Measurements from ENCODE around the gene NUP50. TPM values are rescaled to one million over a fixed set of nuclear protein-coding genes. Genes with fewer than 3 reads are reported as not detected.

The NUP50 gene
- total RNA-seq, 2 experiments from 2014 or later = 123 to 133 TPM

DNA sequence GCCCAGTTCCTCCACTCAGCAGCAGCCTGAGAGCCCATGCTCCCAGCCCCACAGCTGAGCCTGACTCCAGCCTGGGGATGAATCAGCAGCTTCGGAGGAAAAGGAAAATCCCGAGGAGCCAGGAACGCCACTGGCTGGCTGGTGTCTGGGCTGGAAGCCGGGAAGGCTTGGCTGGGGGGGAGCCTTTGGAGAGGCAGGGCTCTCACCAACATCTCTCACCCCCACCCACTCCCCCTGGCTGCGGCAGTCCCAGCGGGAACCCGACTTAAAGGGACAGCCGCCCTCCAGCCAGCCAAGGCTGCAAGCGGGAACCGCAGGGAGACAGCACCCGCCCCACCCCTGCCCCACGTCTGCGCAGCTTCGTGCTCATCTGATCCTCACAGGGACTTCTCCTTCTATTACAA, 48.6 kb downstream of the NUP50 start:
- ChIA-PET CTCF (interaction anchor here (1.2 kb wide), 1 partner anchor 20 kb away, joined by 3 read pairs; no protein-coding TSS in a partner anchor), POLR2A (no interaction called here)
- TF ChIP-seq, protein P1, sequence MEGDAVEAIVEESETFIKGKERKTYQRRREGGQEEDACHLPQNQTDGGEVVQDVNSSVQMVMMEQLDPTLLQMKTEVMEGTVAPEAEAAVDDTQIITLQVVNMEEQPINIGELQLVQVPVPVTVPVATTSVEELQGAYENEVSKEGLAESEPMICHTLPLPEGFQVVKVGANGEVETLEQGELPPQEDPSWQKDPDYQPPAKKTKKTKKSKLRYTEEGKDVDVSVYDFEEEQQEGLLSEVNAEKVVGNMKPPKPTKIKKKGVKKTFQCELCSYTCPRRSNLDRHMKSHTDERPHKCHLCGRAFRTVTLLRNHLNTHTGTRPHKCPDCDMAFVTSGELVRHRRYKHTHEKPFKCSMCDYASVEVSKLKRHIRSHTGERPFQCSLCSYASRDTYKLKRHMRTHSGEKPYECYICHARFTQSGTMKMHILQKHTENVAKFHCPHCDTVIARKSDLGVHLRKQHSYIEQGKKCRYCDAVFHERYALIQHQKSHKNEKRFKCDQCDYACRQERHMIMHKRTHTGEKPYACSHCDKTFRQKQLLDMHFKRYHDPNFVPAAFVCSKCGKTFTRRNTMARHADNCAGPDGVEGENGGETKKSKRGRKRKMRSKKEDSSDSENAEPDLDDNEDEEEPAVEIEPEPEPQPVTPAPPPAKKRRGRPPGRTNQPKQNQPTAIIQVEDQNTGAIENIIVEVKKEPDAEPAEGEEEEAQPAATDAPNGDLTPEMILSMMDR (IDR thresholded peaks at IDR 0.05) = no peak
- no peak for ATAC-seq
- H3K4me3 Mint-ChIP-seq = no peak overlapping the region
- peaks cover 5% of the 10 kb centered on the region for H3K4me1 Mint-ChIP-seq (ENCODE audit: low read depth)
- H3K27ac Mint-ChIP-seq = no peak overlapping the region
- H3K36me3 Mint-ChIP-seq (ENCODE audit: low read depth) = peaks cover 2% of the 10 kb centered on the region
- H3K9me3 Mint-ChIP-seq = no peaks in the 10 kb centered on the region
- DNase-seq = no peak
- intact Hi-C loops (cut with micrococcal nuclease) = no loop called here
- H3K27me3 Mint-ChIP-seq = no peaks in the 10 kb centered on the region

DNA sequence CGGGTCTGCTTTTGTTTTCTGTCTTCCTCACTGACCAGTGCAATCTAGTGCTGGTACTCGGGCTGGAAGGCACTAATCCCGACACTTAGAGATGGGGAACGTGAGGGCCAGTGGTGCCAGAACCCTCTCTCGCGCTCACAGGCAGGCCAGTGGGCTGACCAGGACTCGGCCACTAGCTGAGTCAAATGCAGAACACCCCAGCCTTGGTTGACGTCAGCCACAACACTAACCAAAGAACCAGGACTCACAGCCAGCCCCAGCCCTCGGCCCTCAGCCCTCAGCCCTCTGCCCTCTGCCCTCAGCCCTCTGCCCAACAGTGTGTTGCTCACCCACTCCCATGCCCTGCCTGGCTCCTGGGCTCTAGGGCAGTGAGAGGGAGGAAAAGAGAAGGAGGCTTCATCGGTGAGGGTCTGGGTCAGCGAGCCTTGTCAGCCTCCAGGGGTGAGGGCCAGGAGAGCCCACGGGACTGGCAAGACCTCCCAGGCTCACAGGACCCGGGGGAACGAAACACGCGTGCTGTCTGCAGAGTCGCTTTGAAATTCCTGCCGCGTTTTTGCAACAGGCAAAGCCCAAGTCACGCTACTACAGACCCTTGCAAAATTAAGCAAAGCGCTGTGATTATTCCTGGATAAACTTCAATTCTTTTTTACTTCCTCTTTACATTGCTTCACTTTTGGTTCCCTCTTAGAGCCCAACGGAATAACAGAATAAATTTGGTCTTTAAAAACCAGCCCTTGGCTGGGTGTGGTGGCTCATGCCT, 49.4 kb downstream of the NUP50 start:
- DNase-seq (no peak), ATAC-seq (no peak)
- ChIA-PET CTCF (interaction anchor here (1.2 kb wide), 1 partner anchor 21 kb away, joined by 3 read pairs; no protein-coding TSS in a partner anchor), POLR2A (no interaction called here)
- H3K27ac Mint-ChIP-seq = no peak overlapping the region
- H3K4me3 Mint-ChIP-seq = no peak overlapping the region
- H3K27me3 Mint-ChIP-seq = no peaks in the 10 kb centered on the region
- no peaks in the 10 kb centered on the region for H3K9me3 Mint-ChIP-seq
- H3K36me3 Mint-ChIP-seq (ENCODE audit: low read depth) = peaks cover 2% of the 10 kb centered on the region
- intact Hi-C loops (cut with micrococcal nuclease) = no loop called here
- peaks cover 5% of the 10 kb centered on the region for H3K4me1 Mint-ChIP-seq (ENCODE audit: low read depth)
- TF ChIP-seq, protein P1 (IDR thresholded peaks at IDR 0.05) = no peak

DNA sequence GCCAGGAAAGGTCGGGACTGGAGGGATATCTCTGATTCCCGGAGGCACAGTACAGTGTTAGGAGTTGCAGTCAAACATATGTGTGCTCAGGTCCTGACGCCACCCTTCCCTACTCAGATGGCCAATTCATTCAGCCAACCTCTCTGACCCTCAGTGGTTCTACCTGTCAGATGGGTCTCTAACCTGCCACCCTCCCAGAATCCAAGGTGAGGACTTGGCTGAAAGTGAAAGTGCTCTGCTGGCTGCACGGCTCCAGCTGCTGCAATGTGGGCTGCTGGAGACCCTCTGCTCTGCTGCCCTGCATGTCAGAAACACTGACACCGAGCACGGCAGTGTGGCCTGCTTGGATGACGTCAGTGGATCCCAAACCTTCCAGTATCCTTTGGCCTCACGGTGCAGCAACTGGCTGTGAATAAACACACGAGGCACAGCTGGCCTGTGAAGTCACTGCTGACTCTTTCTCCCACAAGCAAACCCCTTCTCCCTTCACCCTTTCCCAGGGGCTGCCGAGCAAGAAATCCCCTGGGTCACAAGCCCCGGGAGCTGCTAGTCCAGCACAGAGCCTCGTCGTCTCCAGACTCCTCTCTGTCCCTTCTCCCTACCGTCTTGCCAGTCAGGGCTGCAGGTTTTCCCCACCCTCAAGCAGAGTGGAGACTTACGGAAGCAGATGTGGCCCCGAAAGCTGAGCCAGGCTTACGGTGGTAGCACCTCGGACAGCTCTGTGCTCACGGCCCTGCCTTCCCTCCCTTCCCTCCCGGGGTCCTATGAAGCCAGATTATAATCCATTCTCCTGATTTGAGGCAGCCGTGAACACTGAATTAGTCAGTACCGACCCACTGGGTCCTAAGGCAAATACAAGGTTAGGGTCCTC, 52.6 kb downstream of the NUP50 start:
- H3K27me3 Mint-ChIP-seq = no peaks in the 10 kb centered on the region
- ATAC-seq = no peak
- TF ChIP-seq, protein P1 (IDR thresholded peaks at IDR 0.05) = no peak
- POLR2A ChIA-PET = no interaction called here
- H3K27ac Mint-ChIP-seq = no peak overlapping the region
- intact Hi-C loops (cut with micrococcal nuclease) = no loop called here
- no peaks in the 10 kb centered on the region for H3K9me3 Mint-ChIP-seq
- DNase-seq = no peak
- H3K4me3 Mint-ChIP-seq = no peak overlapping the region
- H3K36me3 Mint-ChIP-seq (ENCODE audit: low read depth) = no peaks in the 10 kb centered on the region
- CTCF ChIA-PET = interaction anchor here (5.2 kb wide), 1 partner anchor 8 kb away, joined by 25 read pairs; no protein-coding TSS in a partner anchor
- H3K4me1 Mint-ChIP-seq (ENCODE audit: low read depth) = peaks cover 20% of the 10 kb centered on the region

- Mint-ChIP-seq H3K27me3 (no peaks in the 10 kb centered on the region), H3K27ac (no peak overlapping the region), H3K36me3 (ENCODE audit: low read depth) (no peaks in the 10 kb centered on the region), H3K9me3 (no peaks in the 10 kb centered on the region), H3K4me1 (ENCODE audit: low read depth) (peaks cover 20% of the 10 kb centered on the region), H3K4me3 (no peak overlapping the region)
- ATAC-seq = no peak
- no peak for DNase-seq
- TF ChIP-seq, protein P1 (IDR thresholded peaks at IDR 0.05) = no peak
- CTCF ChIA-PET = interaction anchor here (5.2 kb wide), 1 partner anchor 9 kb away, joined by 25 read pairs; no protein-coding TSS in a partner anchor
- POLR2A ChIA-PET = no interaction called here
- intact Hi-C loops (cut with micrococcal nuclease) = no loop called here
These were observed 53.6 kb downstream of the NUP50 start for GRCh38 chr22:45217345-45217744.
